Adrenal gland (tissue), 5 donors: ENCODE data around the gene HOXD9.

ENCODE experiments used
- POLR2A ChIP-seq, 2 donors: fragments of 450-650 bp; IDR thresholded peaks; one replicate each; pipeline ENCODE4 v1.6.1; 2017; ENCODE audit warnings: antibody characterized with exemption in 2 of 2, mild to moderate bottlenecking in 2 of 2, moderate library complexity in 1 of 2
- TF ChIP-seq, protein P1 (sequence below), 6 experiments: fragments of 450-650 bp in 4 of 6; fragments of 200-600 bp in 2 of 6; sonication (generic) in 1 of 6; IDR thresholded peaks; 1 replicate in 5 of 6; 2 replicates in 1 of 6; pipeline versions ENCODE4 v1.5.1 to v1.8.0; 2016 to 2021; ENCODE audit warnings: antibody characterized with exemption in 6 of 6, mild to moderate bottlenecking in 2 of 6, moderate library complexity in 1 of 6
- donor health status: DM: no; HTN: no; CAD: no.

DNA sequence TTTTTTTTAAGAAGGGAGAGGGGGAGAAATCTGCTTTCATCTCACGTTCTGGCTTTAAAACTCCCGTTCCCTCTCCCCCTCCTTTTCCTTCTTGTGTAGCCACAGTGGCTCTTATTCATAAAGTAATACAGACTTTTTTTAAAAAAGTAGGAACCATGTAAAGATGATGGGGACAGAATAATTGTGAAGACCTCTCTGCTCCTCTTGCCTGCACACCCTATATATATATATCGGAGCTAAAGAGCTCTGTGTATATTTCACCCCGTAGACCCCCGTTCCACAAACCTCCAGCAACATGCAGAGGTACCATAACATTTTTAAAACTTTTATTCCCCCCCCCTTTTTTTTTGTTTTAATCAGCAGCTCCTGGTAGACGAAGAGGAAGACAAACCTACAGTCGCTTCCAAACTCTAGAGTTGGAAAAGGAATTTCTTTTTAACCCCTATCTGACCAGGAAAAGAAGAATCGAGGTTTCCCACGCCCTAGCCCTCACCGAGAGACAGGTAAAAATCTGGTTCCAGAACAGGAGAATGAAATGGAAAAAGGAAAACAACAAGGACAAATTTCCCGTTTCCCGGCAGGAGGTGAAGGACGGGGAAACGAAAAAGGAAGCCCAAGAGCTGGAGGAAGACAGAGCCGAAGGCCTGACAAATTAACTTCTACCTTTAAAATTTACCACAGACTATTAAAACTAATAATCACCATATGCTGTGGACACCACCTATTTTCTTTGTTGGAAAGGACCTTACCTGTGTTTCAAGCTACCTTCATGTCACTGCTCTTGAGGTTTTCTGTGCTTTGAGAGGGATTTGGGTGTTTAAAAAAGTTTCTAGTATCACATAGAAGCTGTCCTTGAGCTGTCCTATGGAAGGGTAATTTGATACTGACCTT lies 8.7 kb downstream of the HOXD9 start:
- TF ChIP-seq, protein P1, sequence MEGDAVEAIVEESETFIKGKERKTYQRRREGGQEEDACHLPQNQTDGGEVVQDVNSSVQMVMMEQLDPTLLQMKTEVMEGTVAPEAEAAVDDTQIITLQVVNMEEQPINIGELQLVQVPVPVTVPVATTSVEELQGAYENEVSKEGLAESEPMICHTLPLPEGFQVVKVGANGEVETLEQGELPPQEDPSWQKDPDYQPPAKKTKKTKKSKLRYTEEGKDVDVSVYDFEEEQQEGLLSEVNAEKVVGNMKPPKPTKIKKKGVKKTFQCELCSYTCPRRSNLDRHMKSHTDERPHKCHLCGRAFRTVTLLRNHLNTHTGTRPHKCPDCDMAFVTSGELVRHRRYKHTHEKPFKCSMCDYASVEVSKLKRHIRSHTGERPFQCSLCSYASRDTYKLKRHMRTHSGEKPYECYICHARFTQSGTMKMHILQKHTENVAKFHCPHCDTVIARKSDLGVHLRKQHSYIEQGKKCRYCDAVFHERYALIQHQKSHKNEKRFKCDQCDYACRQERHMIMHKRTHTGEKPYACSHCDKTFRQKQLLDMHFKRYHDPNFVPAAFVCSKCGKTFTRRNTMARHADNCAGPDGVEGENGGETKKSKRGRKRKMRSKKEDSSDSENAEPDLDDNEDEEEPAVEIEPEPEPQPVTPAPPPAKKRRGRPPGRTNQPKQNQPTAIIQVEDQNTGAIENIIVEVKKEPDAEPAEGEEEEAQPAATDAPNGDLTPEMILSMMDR (IDR thresholded peaks at IDR 0.05): no peak
- no peak for TF ChIP-seq POLR2A (IDR thresholded peaks at IDR 0.05)
